Measurements from ENCODE around the gene ANKRD11.

ANKRD11 gene

GRCh38 chr16:89407282-89407924 is 83.0 kb downstream of the ANKRD11 start:
- no peak for DNase-seq (ENCODE audit: low read depth)
- no peak overlapping the region for H3K4me3 ChIP-seq (ENCODE audit: low read depth, low read length)
- no peak for TF ChIP-seq CTCF (conservative IDR thresholded peaks at IDR 0.05; ENCODE audit: low read depth, low read length)

- no peak for DNase-seq (ENCODE audit: low read depth)
- no peak for TF ChIP-seq CTCF (conservative IDR thresholded peaks at IDR 0.05; ENCODE audit: low read depth, low read length)
- H3K4me3 ChIP-seq (ENCODE audit: low read depth, low read length): no peak overlapping the region
These were observed 84.0 kb downstream of the ANKRD11 start for GRCh38 chr16:89406277-89406888.

GRCh38 chr16:89404561-89404960 is 85.8 kb downstream of the ANKRD11 start:
- H3K4me3 ChIP-seq (ENCODE audit: low read depth, low read length): no peak overlapping the region
- DNase-seq (ENCODE audit: low read depth): no peak
- TF ChIP-seq CTCF (conservative IDR thresholded peaks at IDR 0.05; ENCODE audit: low read depth, low read length): no peak

- TF ChIP-seq CTCF (conservative IDR thresholded peaks at IDR 0.05; ENCODE audit: low read depth, low read length): no peak
- H3K4me3 ChIP-seq (ENCODE audit: low read depth, low read length): no peak overlapping the region
- DNase-seq (ENCODE audit: low read depth): no peak
These were observed 87.4 kb downstream of the ANKRD11 start for GRCh38 chr16:89402962-89403361.

- no peak overlapping the region for H3K4me3 ChIP-seq (ENCODE audit: low read depth, low read length)
- DNase-seq (ENCODE audit: low read depth): peak; percentile 45
- no peak for TF ChIP-seq CTCF (conservative IDR thresholded peaks at IDR 0.05; ENCODE audit: low read depth, low read length)
These were observed 88.5 kb downstream of the ANKRD11 start for GRCh38 chr16:89401641-89402445.

GRCh38 chr16:89401205-89401604 is 89.2 kb downstream of the ANKRD11 start:
- TF ChIP-seq CTCF (conservative IDR thresholded peaks at IDR 0.05; ENCODE audit: low read depth, low read length): no peak
- no peak for DNase-seq (ENCODE audit: low read depth)
- no peak overlapping the region for H3K4me3 ChIP-seq (ENCODE audit: low read depth, low read length)

Measured in choroid plexus epithelial cell (primary cell).